Panc1 (cell line): ENCODE results near the gene SGCA. TPM values are rescaled to one million over a fixed set of nuclear protein-coding genes. Genes with fewer than 3 reads are reported as not detected.

Source experiments
- ATAC-seq: fragments of 200-7000 bp; cut with Tn5 transposase; 2 replicates; pipeline ENCODE4 v1.9.1; 2020; ENCODE audit warnings: mild to moderate bottlenecking, moderate library complexity
- BruUV-seq: library from RNA; stranded (reverse); fragments of 400-500 nt; replicated peaks from 2 replicates; lab custom pipeline; 2021; lab: Mats Ljungman, UMichigan
- CTCF ChIA-PET: fragments of 300-600 bp; sonication (Branson Sonifier 250); formaldehyde crosslinking; loops from one replicate; lab custom pipeline; 2022; ENCODE audit warnings: antibody characterized with exemption; lab: Charles Lee
- POLR2A ChIA-PET: fragments of 300-600 bp; sonication (Branson Sonifier 250); formaldehyde crosslinking; loops from one replicate; lab custom pipeline; 2022; ENCODE audit warnings: antibody characterized with exemption; lab: Charles Lee
- DNase-seq: peaks from one replicate; pipeline ENCODE4 v3.0.0-alpha.2; 2010; ENCODE audit warnings: low read depth, low spot score
- H3K27ac ChIP-seq: 2 replicates; pipeline ENCODE4 v1.5.1; 2011; ENCODE audit warnings: mild to moderate bottlenecking, low read length, inconsistent platforms
- H3K27me3 ChIP-seq: fragments of 200-500 bp; sonication (Bioruptor generic); 2 replicates; pipeline ENCODE4 v1.6.0; 2014; ENCODE audit warnings: low read length, inconsistent platforms; ENCODE audit not compliant: control insufficient read depth, insufficient read depth
- H3K36me3 ChIP-seq: fragments of 200-500 bp; sonication (Bioruptor generic); 2 replicates; pipeline ENCODE4 v1.5.1; 2014; ENCODE audit warnings: inconsistent platforms, mild to moderate bottlenecking, low read length, moderate library complexity; ENCODE audit not compliant: control insufficient read depth, insufficient read depth
- H3K4me1 ChIP-seq: 2 replicates; pipeline ENCODE4 v1.5.1; 2011; ENCODE audit warnings: inconsistent platforms, mild to moderate bottlenecking, low read length, moderate library complexity; ENCODE audit not compliant: control insufficient read depth, insufficient read depth
- H3K4me3 ChIP-seq, 2 experiments: 2 replicates each; pipeline ENCODE4 v1.5.1; 2011 to 2012; ENCODE audit warnings: low read depth in 2 of 2, low read length in 2 of 2, mild to moderate bottlenecking in 2 of 2, inconsistent platforms in 1 of 2, moderate library complexity in 1 of 2
- H3K9me3 ChIP-seq: fragments of 200-500 bp; sonication (Bioruptor generic); 2 replicates; pipeline ENCODE4 v1.5.1; 2014; ENCODE audit warnings: low read depth, mild to moderate bottlenecking, inconsistent platforms, low read length, moderate library complexity; ENCODE audit not compliant: control insufficient read depth, insufficient read depth
- POLR2AphosphoS5 ChIP-seq: IDR thresholded peaks from 2 replicates; pipeline ENCODE4 v1.6.1; 2012; ENCODE audit warnings: mild to moderate bottlenecking, low read depth, low read length, moderate library complexity
- SIN3A ChIP-seq: IDR thresholded peaks from 2 replicates; pipeline ENCODE4 v1.6.1; 2012; ENCODE audit warnings: low read depth, mild to moderate bottlenecking, low read length, moderate library complexity, borderline replicate concordance; ENCODE audit not compliant: insufficient read depth
- TCF7L2 ChIP-seq: IDR thresholded peaks from 2 replicates; pipeline ENCODE4 v1.6.1; 2011; ENCODE audit warnings: mild to moderate bottlenecking, low read depth, low read length, inconsistent platforms
- in situ Hi-C: cut with HindIII; loops from 2 replicates; pipeline ENCODE4 v1.10.0; 2016; ENCODE audit warnings: low sequenced_read_pairs, low pct_unique_long_range_greater_than_20kb
- intact Hi-C: fragments of 100-400 bp; cut with micrococcal nuclease; formaldehyde crosslinking; loops from one replicate; pipeline ENCODE4 v1.10.0; 2022; ENCODE audit not compliant: unreplicated experiment
- total RNA-seq: library from RNA; stranded (reverse); gene quantifications from one replicate; pipeline ENCODE4 v1.2.1, GENCODE V29; 2021; ENCODE audit not compliant: unreplicated experiment
- TF ChIP-seq, protein P1 (sequence below), 2 experiments: IDR thresholded peaks; 2 replicates each; pipeline ENCODE4 v1.6.1; 2011 to 2012; ENCODE audit warnings: low read depth in 2 of 2, control low read depth in 1 of 2, low read length in 1 of 2, mild to moderate bottlenecking in 1 of 2, moderate library complexity in 1 of 2; ENCODE audit not compliant: insufficient read depth in 1 of 2
- TF ChIP-seq, protein P2 (sequence below): fragments of 450-650 bp; IDR thresholded peaks from 2 replicates; pipeline ENCODE4 v1.5.1; 2017; ENCODE audit warnings: mild to moderate bottlenecking

SGCA gene
- total RNA-seq, 1 experiment from 2014 or later = not detected

DNA sequence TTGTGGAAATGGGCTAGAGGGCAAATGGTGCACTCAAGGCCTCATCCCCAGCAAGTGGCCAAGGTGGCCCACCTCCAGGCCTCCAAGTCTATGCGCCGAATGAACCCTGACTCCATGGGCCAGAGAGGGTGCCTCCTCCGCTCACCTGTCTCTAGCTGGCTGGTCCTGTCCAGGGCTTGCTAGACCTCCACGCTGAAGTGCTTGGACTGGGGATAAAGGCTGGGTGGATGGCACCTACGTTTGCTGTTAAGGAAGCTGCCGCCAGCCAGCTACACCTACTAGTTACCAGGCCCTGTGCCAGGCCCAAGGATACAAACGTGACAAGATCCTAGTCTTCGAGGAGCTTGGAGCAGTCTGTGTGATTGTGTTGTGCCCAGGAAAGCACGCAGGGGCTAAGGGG lies 739 bp upstream of the SGCA start:
- intact Hi-C loops (no loop called here), in situ Hi-C loops (no loop called here)
- CTCF ChIA-PET = interaction anchor here (0.6 to 1.3 kb wide), 3 partner anchors 14 to 155 kb away, joined by 3 to 4 read pairs (median 4); partner anchors contain the start of gene PPP1R9B
- no peaks in the 10 kb centered on the region for H3K36me3 ChIP-seq
- no peaks in the 10 kb centered on the region for H3K9me3 ChIP-seq
- no peak for DNase-seq
- H3K4me1 ChIP-seq = peaks cover 6% of the 10 kb centered on the region; the same call in 1 of the 2 replicates
- no peak overlapping the region for H3K4me3 ChIP-seq
- POLR2A ChIA-PET = no interaction called here
- TF ChIP-seq, protein P1, sequence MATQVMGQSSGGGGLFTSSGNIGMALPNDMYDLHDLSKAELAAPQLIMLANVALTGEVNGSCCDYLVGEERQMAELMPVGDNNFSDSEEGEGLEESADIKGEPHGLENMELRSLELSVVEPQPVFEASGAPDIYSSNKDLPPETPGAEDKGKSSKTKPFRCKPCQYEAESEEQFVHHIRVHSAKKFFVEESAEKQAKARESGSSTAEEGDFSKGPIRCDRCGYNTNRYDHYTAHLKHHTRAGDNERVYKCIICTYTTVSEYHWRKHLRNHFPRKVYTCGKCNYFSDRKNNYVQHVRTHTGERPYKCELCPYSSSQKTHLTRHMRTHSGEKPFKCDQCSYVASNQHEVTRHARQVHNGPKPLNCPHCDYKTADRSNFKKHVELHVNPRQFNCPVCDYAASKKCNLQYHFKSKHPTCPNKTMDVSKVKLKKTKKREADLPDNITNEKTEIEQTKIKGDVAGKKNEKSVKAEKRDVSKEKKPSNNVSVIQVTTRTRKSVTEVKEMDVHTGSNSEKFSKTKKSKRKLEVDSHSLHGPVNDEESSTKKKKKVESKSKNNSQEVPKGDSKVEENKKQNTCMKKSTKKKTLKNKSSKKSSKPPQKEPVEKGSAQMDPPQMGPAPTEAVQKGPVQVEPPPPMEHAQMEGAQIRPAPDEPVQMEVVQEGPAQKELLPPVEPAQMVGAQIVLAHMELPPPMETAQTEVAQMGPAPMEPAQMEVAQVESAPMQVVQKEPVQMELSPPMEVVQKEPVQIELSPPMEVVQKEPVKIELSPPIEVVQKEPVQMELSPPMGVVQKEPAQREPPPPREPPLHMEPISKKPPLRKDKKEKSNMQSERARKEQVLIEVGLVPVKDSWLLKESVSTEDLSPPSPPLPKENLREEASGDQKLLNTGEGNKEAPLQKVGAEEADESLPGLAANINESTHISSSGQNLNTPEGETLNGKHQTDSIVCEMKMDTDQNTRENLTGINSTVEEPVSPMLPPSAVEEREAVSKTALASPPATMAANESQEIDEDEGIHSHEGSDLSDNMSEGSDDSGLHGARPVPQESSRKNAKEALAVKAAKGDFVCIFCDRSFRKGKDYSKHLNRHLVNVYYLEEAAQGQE (IDR thresholded peaks at IDR 0.05; ENCODE audit: insufficient read depth in 1 of 2, low read depth in 2 of 2, low read length in 1 of 2) = no peak
- TF ChIP-seq POLR2AphosphoS5 = no peak
- TF ChIP-seq, protein P2, sequence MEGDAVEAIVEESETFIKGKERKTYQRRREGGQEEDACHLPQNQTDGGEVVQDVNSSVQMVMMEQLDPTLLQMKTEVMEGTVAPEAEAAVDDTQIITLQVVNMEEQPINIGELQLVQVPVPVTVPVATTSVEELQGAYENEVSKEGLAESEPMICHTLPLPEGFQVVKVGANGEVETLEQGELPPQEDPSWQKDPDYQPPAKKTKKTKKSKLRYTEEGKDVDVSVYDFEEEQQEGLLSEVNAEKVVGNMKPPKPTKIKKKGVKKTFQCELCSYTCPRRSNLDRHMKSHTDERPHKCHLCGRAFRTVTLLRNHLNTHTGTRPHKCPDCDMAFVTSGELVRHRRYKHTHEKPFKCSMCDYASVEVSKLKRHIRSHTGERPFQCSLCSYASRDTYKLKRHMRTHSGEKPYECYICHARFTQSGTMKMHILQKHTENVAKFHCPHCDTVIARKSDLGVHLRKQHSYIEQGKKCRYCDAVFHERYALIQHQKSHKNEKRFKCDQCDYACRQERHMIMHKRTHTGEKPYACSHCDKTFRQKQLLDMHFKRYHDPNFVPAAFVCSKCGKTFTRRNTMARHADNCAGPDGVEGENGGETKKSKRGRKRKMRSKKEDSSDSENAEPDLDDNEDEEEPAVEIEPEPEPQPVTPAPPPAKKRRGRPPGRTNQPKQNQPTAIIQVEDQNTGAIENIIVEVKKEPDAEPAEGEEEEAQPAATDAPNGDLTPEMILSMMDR = no peak
- no peak for TF ChIP-seq SIN3A
- no peak for TF ChIP-seq TCF7L2
- no peak overlapping the region for H3K27ac ChIP-seq
- no TSS peak for BruUV-seq
- H3K27me3 ChIP-seq = no peaks in the 10 kb centered on the region
- no peak for ATAC-seq

DNA sequence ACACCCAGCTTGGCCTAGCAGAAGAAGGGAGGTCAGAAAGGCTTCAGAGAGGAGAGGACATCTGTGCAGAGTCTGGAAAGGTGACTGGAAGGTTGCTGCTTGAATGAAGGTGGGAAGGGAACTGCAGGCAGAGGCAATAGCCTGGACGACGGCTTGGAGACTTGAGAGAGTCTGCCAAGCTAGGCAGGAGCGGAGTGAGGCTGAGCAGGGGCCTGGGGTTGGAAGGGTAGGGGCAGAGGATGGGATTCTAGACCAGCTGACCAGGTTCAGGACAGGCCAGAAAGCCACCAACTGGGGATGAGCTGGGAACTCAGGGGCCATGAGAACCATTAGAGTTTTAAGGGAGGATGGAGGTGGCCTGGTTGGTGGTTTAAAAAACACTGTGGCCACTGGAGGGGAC lies 339 bp upstream of the SGCA start:
- BruUV-seq = no TSS peak
- POLR2A ChIA-PET = no interaction called here
- Histone ChIP-seq H3K4me3 (no peak overlapping the region), H3K9me3 (no peaks in the 10 kb centered on the region), H3K36me3 (no peaks in the 10 kb centered on the region), H3K27ac (no peak overlapping the region), H3K27me3 (no peaks in the 10 kb centered on the region), H3K4me1 (peaks cover 6% of the 10 kb centered on the region; the same call in 1 of the 2 replicates)
- in situ Hi-C loops (no loop called here), intact Hi-C loops (no loop called here)
- TF ChIP-seq TCF7L2 (no peak), POLR2AphosphoS5 (no peak), SIN3A (no peak)
- TF ChIP-seq, protein P1 (IDR thresholded peaks at IDR 0.05; ENCODE audit: insufficient read depth in 1 of 2, low read depth in 2 of 2, low read length in 1 of 2) = no peak
- TF ChIP-seq, protein P2 = no peak
- DNase-seq = no peak
- ATAC-seq = no peak
- CTCF ChIA-PET = interaction anchor here (0.6 to 1.3 kb wide), 2 partner anchors 14 to 79 kb away, joined by 4 read pairs; partner anchors contain the start of gene PPP1R9B
